ENCODE measurements around the gene CNFN. TPM values are rescaled to one million over a fixed set of nuclear protein-coding genes. Genes with fewer than 3 reads are reported as not detected.

CNFN gene
- total RNA-seq, 5 donors from 2014 or later (not counting 1 experiment from before 2014, with no cell fraction given): 1.1 TPM; not detected in 4

DNA sequence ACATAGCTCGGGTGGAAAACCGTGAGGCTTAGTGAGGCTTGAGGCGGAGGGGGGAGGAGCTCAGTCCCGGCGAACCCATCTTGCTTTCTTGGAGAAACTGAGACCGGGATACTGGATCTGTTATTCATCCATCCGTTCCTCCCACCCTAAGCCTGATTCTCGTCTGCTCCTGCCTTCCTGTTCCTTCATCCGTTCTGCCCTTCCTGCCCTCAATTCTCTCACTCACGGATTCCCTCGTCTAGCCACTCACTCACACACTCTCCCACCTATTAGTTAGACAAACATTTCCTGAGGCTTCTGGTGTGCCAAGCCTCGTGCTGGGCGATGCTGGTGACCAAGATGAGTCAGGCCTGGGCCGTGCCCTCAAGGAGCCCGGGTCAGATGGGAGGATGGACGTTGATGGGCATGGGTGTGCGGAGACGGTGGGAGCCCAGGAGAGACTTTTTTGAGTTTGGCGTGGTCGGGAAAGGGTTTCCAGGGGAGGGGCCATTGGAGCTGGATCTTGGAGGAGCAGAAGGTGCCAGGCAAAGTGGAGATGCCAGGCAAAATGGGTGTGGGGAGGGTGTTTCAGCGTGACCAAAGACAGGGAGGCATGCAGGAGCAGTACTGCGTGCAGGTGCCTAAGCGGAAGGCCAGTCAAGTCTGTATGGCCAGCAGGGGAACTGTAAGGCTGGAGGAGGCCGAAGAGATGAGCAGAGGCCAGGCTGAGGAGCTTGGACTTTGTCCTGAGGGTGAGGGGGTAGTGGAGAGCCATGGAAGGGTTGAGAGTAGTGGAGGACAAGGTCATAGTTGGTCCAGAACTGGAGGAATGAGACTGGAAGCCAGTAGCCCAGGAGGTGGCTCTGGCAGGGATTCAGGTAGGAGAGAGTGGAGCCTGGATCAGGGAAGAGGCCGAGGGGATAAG, 7.4 kb upstream of the CNFN start:
- Histone ChIP-seq H3K36me3 (ENCODE audit: control insufficient read depth in 2 of 2, extremely low read depth in 1 of 2, insufficient read depth in 1 of 2, low read length in 1 of 2) (no peaks in the 10 kb centered on the region), H3K27me3 (replicated peaks in 1 of 2; ENCODE audit: control insufficient read depth in 2 of 2, extremely low read depth in 1 of 2, insufficient read depth in 2 of 2, low read length in 1 of 2) (peaks cover 0 to 6% of the 10 kb centered on the region in 2 experiments), H3K27ac (ENCODE audit: low read length) (peak overlapping the region; percentile 70), H3K4me1 (ENCODE audit: control insufficient read depth in 1 of 2, extremely low read depth in 1 of 2, insufficient read depth in 2 of 2, low read length in 2 of 2) (peaks cover 0 to 38% of the 10 kb centered on the region in 2 experiments), H3K9me3 (no peaks in the 10 kb centered on the region), H3K4me3 (ENCODE audit: control insufficient read depth in 1 of 2, extremely low read depth in 1 of 2, low read length in 1 of 2) (peak overlapping the region; percentile 76 to 91)
- peak overlapping the region; percentile 87 to 93 (median 88) for H3K4me3 Mint-ChIP-seq
- H3K27ac Mint-ChIP-seq: peak overlapping the region; percentile 90 to 92
- ChIA-PET CTCF (interaction anchor here (0.6 to 1.1 kb wide), 4 partner anchors 13 to 41 kb away, joined by 3 to 5 read pairs (median 3); no protein-coding TSS in a partner anchor), POLR2A (interaction anchor here (0.6 kb wide), 2 partner anchors 111 to 1796 kb away, joined by 3 read pairs; no protein-coding TSS in a partner anchor)
- no peaks in the 10 kb centered on the region for H3K36me3 Mint-ChIP-seq
- DNase-seq: no peak
- peak in 1 of 4 experiments; percentile 1 for ATAC-seq (replicated peaks in 1 of 4)
- no peaks in the 10 kb centered on the region for H3K9me3 Mint-ChIP-seq
- WGBS (ENCODE audit: insufficient coverage): 42% methylated on average over 17 of the region's 25 CpGs
- H3K27me3 Mint-ChIP-seq: no peaks in the 10 kb centered on the region
- peaks cover 39 to 51% (median 48%) of the 10 kb centered on the region in 3 donors for H3K4me1 Mint-ChIP-seq

GRCh38 chr19:42396381-42397262, 6.5 kb upstream of the CNFN start:
- Histone ChIP-seq H3K36me3 (ENCODE audit: control insufficient read depth in 2 of 2, extremely low read depth in 1 of 2, insufficient read depth in 1 of 2, low read length in 1 of 2) (no peaks in the 10 kb centered on the region), H3K27ac (ENCODE audit: low read length) (peak overlapping the region; percentile 70), H3K4me1 (ENCODE audit: control insufficient read depth in 1 of 2, extremely low read depth in 1 of 2, insufficient read depth in 2 of 2, low read length in 2 of 2) (peaks cover 0 to 31% of the 10 kb centered on the region in 2 experiments), H3K4me3 (ENCODE audit: control insufficient read depth in 1 of 2, extremely low read depth in 1 of 2, low read length in 1 of 2) (peak overlapping the region; percentile 76 to 91), H3K27me3 (replicated peaks in 1 of 2; ENCODE audit: control insufficient read depth in 2 of 2, extremely low read depth in 1 of 2, insufficient read depth in 2 of 2, low read length in 1 of 2) (peaks cover 0 to 9% of the 10 kb centered on the region in 2 experiments), H3K9me3 (no peaks in the 10 kb centered on the region)
- ChIA-PET POLR2A (interaction anchor here (0.6 kb wide), 2 partner anchors 112 to 1795 kb away, joined by 3 read pairs; no protein-coding TSS in a partner anchor), CTCF (interaction anchor here (0.6 to 1.2 kb wide), 5 partner anchors 12 to 42 kb away, joined by 3 to 5 read pairs (median 3); no protein-coding TSS in a partner anchor)
- peak overlapping the region; percentile 90 to 92 for H3K27ac Mint-ChIP-seq
- H3K4me3 Mint-ChIP-seq: peak overlapping the region; percentile 87 to 93 (median 88)
- 13% methylated on average over 38 of the region's 42 CpGs for WGBS (ENCODE audit: insufficient coverage)
- H3K27me3 Mint-ChIP-seq: peaks cover 5 to 6% of the 10 kb centered on the region in 2 donors
- ATAC-seq (replicated peaks in 1 of 4) (peak; percentile 91 to 93 (median 92)), DNase-seq (peak; percentile 79 to 95 (median 86))
- H3K4me1 Mint-ChIP-seq: peaks cover 33 to 43% (median 40%) of the 10 kb centered on the region in 3 donors
- no peaks in the 10 kb centered on the region for H3K9me3 Mint-ChIP-seq
- no peaks in the 10 kb centered on the region for H3K36me3 Mint-ChIP-seq

DNA sequence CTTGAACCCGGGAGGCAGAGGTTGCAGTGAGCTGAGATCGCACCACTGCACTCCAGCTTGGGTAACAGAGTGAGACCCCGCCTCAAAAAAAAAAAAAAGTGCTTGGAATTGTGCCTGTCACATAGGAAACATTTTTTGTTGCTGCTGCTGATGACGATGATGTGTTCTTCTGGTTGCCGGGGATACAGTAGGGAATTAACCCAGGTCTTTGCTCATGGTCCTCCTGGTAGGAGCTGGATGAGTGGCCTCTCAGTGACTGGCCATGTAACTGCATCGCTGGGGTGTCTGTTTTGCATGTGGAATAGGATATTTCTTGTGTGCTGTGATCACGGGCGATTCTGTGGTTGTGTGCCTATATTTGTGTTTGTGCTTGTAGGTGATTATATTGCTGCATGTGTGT, 4.7 kb upstream of the CNFN start:
- no peaks in the 10 kb centered on the region for H3K9me3 ChIP-seq
- Mint-ChIP-seq H3K4me1 (peaks cover 23 to 29% (median 24%) of the 10 kb centered on the region in 3 donors), H3K4me3 (peak overlapping the region in 1 of 3 donors; percentile 17), H3K9me3 (no peaks in the 10 kb centered on the region), H3K27ac (no peak overlapping the region), H3K27me3 (peaks cover 15 to 17% of the 10 kb centered on the region in 2 donors), H3K36me3 (no peaks in the 10 kb centered on the region)
- H3K4me3 ChIP-seq (ENCODE audit: control insufficient read depth in 1 of 2, extremely low read depth in 1 of 2, low read length in 1 of 2): no peak overlapping the region
- DNase-seq (no peak), ATAC-seq (replicated peaks in 1 of 4) (no peak)
- H3K4me1 ChIP-seq (ENCODE audit: control insufficient read depth in 1 of 2, extremely low read depth in 1 of 2, insufficient read depth in 2 of 2, low read length in 2 of 2): peaks cover 0 to 21% of the 10 kb centered on the region in 2 experiments
- ChIA-PET CTCF (no interaction called here), POLR2A (no interaction called here)
- H3K27me3 ChIP-seq (replicated peaks in 1 of 2; ENCODE audit: control insufficient read depth in 2 of 2, extremely low read depth in 1 of 2, insufficient read depth in 2 of 2, low read length in 1 of 2): peaks cover 0 to 22% of the 10 kb centered on the region in 2 experiments
- H3K27ac ChIP-seq (ENCODE audit: low read length): no peak overlapping the region
- WGBS (ENCODE audit: insufficient coverage): 98% methylated on average over 7 of the region's 8 CpGs
- no peaks in the 10 kb centered on the region for H3K36me3 ChIP-seq (ENCODE audit: control insufficient read depth in 2 of 2, extremely low read depth in 1 of 2, insufficient read depth in 1 of 2, low read length in 1 of 2)

GRCh38 chr19:42392165-42392564, 2.1 kb upstream of the CNFN start:
- H3K4me1 Mint-ChIP-seq: peaks cover 9 to 12% (median 10%) of the 10 kb centered on the region in 3 donors
- Histone ChIP-seq H3K4me3 (ENCODE audit: control insufficient read depth in 1 of 2, extremely low read depth in 1 of 2, low read length in 1 of 2) (no peak overlapping the region), H3K27me3 (replicated peaks in 1 of 2; ENCODE audit: control insufficient read depth in 2 of 2, extremely low read depth in 1 of 2, insufficient read depth in 2 of 2, low read length in 1 of 2) (peaks cover 0 to 39% of the 10 kb centered on the region in 2 experiments), H3K4me1 (ENCODE audit: control insufficient read depth in 1 of 2, extremely low read depth in 1 of 2, insufficient read depth in 2 of 2, low read length in 2 of 2) (peaks cover 0 to 12% of the 10 kb centered on the region in 2 experiments), H3K9me3 (no peaks in the 10 kb centered on the region), H3K36me3 (ENCODE audit: control insufficient read depth in 2 of 2, extremely low read depth in 1 of 2, insufficient read depth in 1 of 2, low read length in 1 of 2) (no peaks in the 10 kb centered on the region), H3K27ac (ENCODE audit: low read length) (no peak overlapping the region)
- no CpG with 5 or more reads among the region's 4 CpGs for WGBS (ENCODE audit: insufficient coverage)
- ATAC-seq (replicated peaks in 1 of 4): no peak
- no peaks in the 10 kb centered on the region for H3K36me3 Mint-ChIP-seq
- no peak for DNase-seq
- no peak overlapping the region for H3K4me3 Mint-ChIP-seq
- CTCF ChIA-PET: no interaction called here
- POLR2A ChIA-PET: no interaction called here
- peaks cover 22 to 28% of the 10 kb centered on the region in 2 donors for H3K27me3 Mint-ChIP-seq
- H3K27ac Mint-ChIP-seq: no peak overlapping the region
- H3K9me3 Mint-ChIP-seq: no peaks in the 10 kb centered on the region

DNA sequence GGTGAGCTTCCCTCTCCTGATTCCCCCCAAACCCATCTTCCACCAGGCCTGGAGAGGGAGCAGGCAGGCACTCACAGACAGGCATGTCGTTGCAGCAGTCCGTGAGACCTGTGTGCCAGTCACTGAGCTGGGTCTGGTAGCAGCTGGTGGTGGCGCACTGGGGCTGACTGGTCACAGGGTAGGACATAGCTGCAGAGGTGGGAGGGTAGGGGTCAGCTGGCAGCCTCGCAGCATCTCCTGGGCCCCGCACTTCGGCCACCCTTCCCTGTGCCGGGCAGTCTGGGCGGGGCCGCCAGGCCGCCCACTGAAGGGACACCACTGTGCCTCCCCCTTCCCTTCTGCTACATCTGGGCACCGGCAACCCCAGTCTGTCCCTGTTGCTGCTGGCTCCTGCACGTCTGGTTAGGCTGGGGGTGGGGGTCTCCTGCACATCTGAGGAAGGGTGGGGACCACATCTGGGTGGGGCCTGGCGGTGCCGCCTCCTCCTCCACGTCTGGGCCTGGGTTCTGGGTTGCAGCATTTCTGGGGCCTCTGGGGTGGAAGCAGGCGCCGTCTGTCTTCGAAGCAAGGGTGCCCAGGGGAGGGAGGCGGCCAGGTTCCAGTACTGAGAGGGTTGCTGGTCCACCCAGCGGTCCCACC, 1.1 kb downstream of the CNFN start:
- H3K27ac ChIP-seq (ENCODE audit: low read length): no peak overlapping the region
- POLR2A ChIA-PET: no interaction called here
- H3K9me3 Mint-ChIP-seq: no peaks in the 10 kb centered on the region
- no peak overlapping the region for H3K4me3 ChIP-seq (ENCODE audit: control insufficient read depth in 1 of 2, extremely low read depth in 1 of 2, low read length in 1 of 2)
- H3K4me1 ChIP-seq (ENCODE audit: control insufficient read depth in 1 of 2, extremely low read depth in 1 of 2, insufficient read depth in 2 of 2, low read length in 2 of 2): peaks cover 0 to 12% of the 10 kb centered on the region in 2 experiments
- H3K4me3 Mint-ChIP-seq: no peak overlapping the region
- H3K36me3 Mint-ChIP-seq: no peaks in the 10 kb centered on the region
- peaks cover 29 to 39% of the 10 kb centered on the region in 2 donors for H3K27me3 Mint-ChIP-seq
- H3K4me1 Mint-ChIP-seq: peaks cover 5 to 7% (median 5%) of the 10 kb centered on the region in 3 donors
- H3K9me3 ChIP-seq: no peaks in the 10 kb centered on the region
- no peak overlapping the region for H3K27ac Mint-ChIP-seq
- H3K36me3 ChIP-seq (ENCODE audit: control insufficient read depth in 2 of 2, extremely low read depth in 1 of 2, insufficient read depth in 1 of 2, low read length in 1 of 2): no peaks in the 10 kb centered on the region
- CTCF ChIA-PET: no interaction called here
- ATAC-seq (replicated peaks in 1 of 4) (no peak), DNase-seq (no peak)
- peaks cover 0 to 64% of the 10 kb centered on the region in 2 experiments for H3K27me3 ChIP-seq (replicated peaks in 1 of 2; ENCODE audit: control insufficient read depth in 2 of 2, extremely low read depth in 1 of 2, insufficient read depth in 2 of 2, low read length in 1 of 2)
- 89% methylated on average over 11 of the region's 20 CpGs for WGBS (ENCODE audit: insufficient coverage)
